Colonic mucosa (tissue), 4 donors: ENCODE measurements around the gene DYSF. TPM values are rescaled to one million over a fixed set of nuclear protein-coding genes. Genes with fewer than 3 reads are reported as not detected.

Experiments used
- DNase-seq: peaks from one replicate; pipeline ENCODE4 v3.0.0-alpha.2; 2020
- H3K27ac ChIP-seq: fragments of 200-600 bp; one replicate; pipeline ENCODE4 v1.8.0; 2021
- H3K27me3 ChIP-seq: fragments of 200-600 bp; one replicate; pipeline ENCODE4 v1.8.0; 2021
- H3K36me3 ChIP-seq: fragments of 200-600 bp; one replicate; pipeline ENCODE4 v1.8.0; 2021
- H3K4me1 ChIP-seq: fragments of 200-600 bp; one replicate; pipeline ENCODE4 v1.8.0; 2021; ENCODE audit warnings: mild to moderate bottlenecking
- H3K4me3 ChIP-seq: fragments of 200-600 bp; one replicate; pipeline ENCODE4 v1.8.0; 2021
- H3K9ac ChIP-seq, 2 donors: one replicate each; pipeline ENCODE4 v1.7.0; 2013; ENCODE audit warnings: control low read depth in 2 of 2, low read depth in 2 of 2, low read length in 2 of 2
- H3K9me3 ChIP-seq: fragments of 200-600 bp; one replicate; pipeline ENCODE4 v1.8.0; 2021
- CTCF ChIP-seq: fragments of 200-600 bp; IDR thresholded peaks from one replicate; pipeline ENCODE4 v1.8.0; 2022; ENCODE audit warnings: antibody characterized with exemption, mild to moderate bottlenecking
- intact Hi-C: fragments of 100-400 bp; cut with DNase I; formaldehyde crosslinking; loops from one replicate; pipeline ENCODE4 v1.14.1; 2022
- total RNA-seq, 2 donors: library from RNA; stranded (reverse); fragmentation: NEBNext Ultra II Directional in 1 of 2; extraction: Animal tissue kit (Norgen Biotek cat#: 25700) in 1 of 2; gene quantifications; one replicate each; pipeline ENCODE4 v1.2.1, GENCODE V29; 2021
- donor health status: healthy.
- donor health status: DM: no; HTN: no; CAD: no.
- donor health status: DM: no; HTN: no; CAD: no.

Gene DYSF
- total RNA-seq, 2 donors from 2014 or later, result 2.4 to 7.5 TPM

- no peak overlapping the region for H3K4me3 ChIP-seq
- no peak overlapping the region for H3K27ac ChIP-seq
- H3K36me3 ChIP-seq, result no peaks in the 10 kb centered on the region
- intact Hi-C loops, result no loop called here
- H3K4me1 ChIP-seq, result no peaks in the 10 kb centered on the region
- H3K9me3 ChIP-seq, result no peaks in the 10 kb centered on the region
- no peak for TF ChIP-seq CTCF
- DNase-seq, result no peak
- H3K27me3 ChIP-seq, result no peaks in the 10 kb centered on the region
- no peak overlapping the region for H3K9ac ChIP-seq
Observed at GRCh38 chr2:71706121-71706520, 252.8 kb downstream of the DYSF start.

GRCh38 chr2:71706836-71707235 is 253.5 kb downstream of the DYSF start:
- DNase-seq, result no peak
- no peak for TF ChIP-seq CTCF
- intact Hi-C loops, result no loop called here

GRCh38 chr2:71710367-71711132 is 257.2 kb downstream of the DYSF start:
- intact Hi-C loops, result no loop called here

More at GRCh38 chr2:71706836-71707235, 253.5 kb downstream of the DYSF start:
- Histone ChIP-seq H3K27me3 (no peaks in the 10 kb centered on the region), H3K27ac (no peak overlapping the region), H3K9me3 (no peaks in the 10 kb centered on the region), H3K9ac (no peak overlapping the region), H3K4me3 (no peak overlapping the region), H3K4me1 (no peaks in the 10 kb centered on the region), H3K36me3 (no peaks in the 10 kb centered on the region)

GRCh38 chr2:71711133-71711855 is 257.9 kb downstream of the DYSF start:
- Histone ChIP-seq H3K27ac (no peak overlapping the region), H3K9me3 (no peaks in the 10 kb centered on the region), H3K4me3 (no peak overlapping the region), H3K9ac (no peak overlapping the region), H3K4me1 (no peaks in the 10 kb centered on the region), H3K27me3 (no peaks in the 10 kb centered on the region), H3K36me3 (no peaks in the 10 kb centered on the region)
- intact Hi-C loops, result no loop called here
- DNase-seq, result no peak
- no peak for TF ChIP-seq CTCF

More at GRCh38 chr2:71710367-71711132, 257.2 kb downstream of the DYSF start:
- no peaks in the 10 kb centered on the region for H3K36me3 ChIP-seq
- no peak overlapping the region for H3K4me3 ChIP-seq
- no peak overlapping the region for H3K27ac ChIP-seq
- H3K27me3 ChIP-seq, result no peaks in the 10 kb centered on the region
- no peak for DNase-seq
- no peaks in the 10 kb centered on the region for H3K9me3 ChIP-seq
- TF ChIP-seq CTCF, result no peak
- H3K9ac ChIP-seq, result no peak overlapping the region
- no peaks in the 10 kb centered on the region for H3K4me1 ChIP-seq

GRCh38 chr2:71712158-71712818 is 258.9 kb downstream of the DYSF start:
- TF ChIP-seq CTCF, result no peak
- no peaks in the 10 kb centered on the region for H3K27me3 ChIP-seq
- H3K4me1 ChIP-seq, result no peaks in the 10 kb centered on the region
- H3K4me3 ChIP-seq, result no peak overlapping the region
- H3K9me3 ChIP-seq, result no peaks in the 10 kb centered on the region
- no peaks in the 10 kb centered on the region for H3K36me3 ChIP-seq
- H3K9ac ChIP-seq, result no peak overlapping the region
- H3K27ac ChIP-seq, result no peak overlapping the region
- intact Hi-C loops, result no loop called here
- no peak for DNase-seq
